Measurements from ENCODE around the gene TMC4.

- no peak for TF ChIP-seq CTCF (IDR thresholded peaks at IDR 0.05)
- no peak for TF ChIP-seq POLR2A (IDR thresholded peaks at IDR 0.05)
- TF ChIP-seq POLR2AphosphoS5 (IDR thresholded peaks at IDR 0.05), result no peak
Observed at GRCh38 chr19:54151362-54152035, 21.5 kb downstream of the TMC4 start.

Measured in gastroesophageal sphincter (tissue), 3 donors.